Activated CD4-positive, alpha-beta T cell treated with anti-CD3 and anti-CD28 coated beads, Interleukin-2, amount 50 U/mL, for 48 hours (primary cell): ENCODE results near the gene PPP1R9B.
A peak's percentile ranks its signal among the peaks of the same experiment; 100 is the strongest.

Source experiments
- DNase-seq, 2 experiments: peaks; one replicate each; pipeline ENCODE4 v3.0.0-alpha.2; 2020

Gene PPP1R9B

GRCh38 chr17:50150354-50151040, at the start of gene PPP1R9B:
PPP1R9B (minus strand) TSS chr17:50150677; CDS start chr17:50150513, 164 bp downstream.
- DNase-seq: no peak

GRCh38 chr17:50199803-50200456, 49.5 kb upstream of the PPP1R9B start:
- peak; percentile 75 to 79 for DNase-seq

- no peak for DNase-seq
Observed at GRCh38 chr17:50199211-50199802, 48.8 kb upstream of the PPP1R9B start.

GRCh38 chr17:50198026-50198669, 47.7 kb upstream of the PPP1R9B start:
- DNase-seq: peak; percentile 68 to 72

GRCh38 chr17:50196826-50197225, 46.3 kb upstream of the PPP1R9B start:
- DNase-seq: no peak

GRCh38 chr17:50196036-50196435, 45.6 kb upstream of the PPP1R9B start:
- no peak for DNase-seq

- DNase-seq: no peak
Observed at GRCh38 chr17:50194934-50195865, 44.7 kb upstream of the PPP1R9B start.

- DNase-seq: no peak
Observed at GRCh38 chr17:50194140-50194933, 43.9 kb upstream of the PPP1R9B start.

GRCh38 chr17:50192618-50193291, 42.3 kb upstream of the PPP1R9B start:
- no peak for DNase-seq

- DNase-seq: no peak
Observed at GRCh38 chr17:50192144-50192617, 41.7 kb upstream of the PPP1R9B start.

GRCh38 chr17:50191359-50192143, 41.1 kb upstream of the PPP1R9B start:
- no peak for DNase-seq

- DNase-seq: no peak
Observed at GRCh38 chr17:50190603-50191358, 40.3 kb upstream of the PPP1R9B start.

- DNase-seq: no peak
Observed at GRCh38 chr17:50190293-50190602, 39.8 kb upstream of the PPP1R9B start.

- no peak for DNase-seq
Observed at GRCh38 chr17:50189550-50190292, 39.2 kb upstream of the PPP1R9B start.

- DNase-seq: no peak
Observed at GRCh38 chr17:50188921-50189549, 38.6 kb upstream of the PPP1R9B start.

- no peak for DNase-seq
Observed at GRCh38 chr17:50188531-50188920, 38.0 kb upstream of the PPP1R9B start.

GRCh38 chr17:50187751-50188530, 37.5 kb upstream of the PPP1R9B start:
- no peak for DNase-seq

GRCh38 chr17:50187394-50187725, 36.9 kb upstream of the PPP1R9B start:
- DNase-seq: no peak
